Loucy (cell line): Measurements from ENCODE around the gene CSF3R.

Experiments used
- H2AFZ ChIP-seq: fragments of 200-600 bp; sonication (generic); 2 replicates; pipeline ENCODE4 v1.6.0; 2016; ENCODE audit warnings: antibody characterized with exemption, mild to moderate bottlenecking, low read length, moderate library complexity
- H3F3A ChIP-seq: fragments of 200-600 bp; 2 replicates; pipeline ENCODE4 v1.6.0; 2016; ENCODE audit warnings: antibody characterized with exemption, low read depth, mild to moderate bottlenecking
- H3K27me3 ChIP-seq: fragments of 200-600 bp; sonication (generic); 2 replicates; pipeline ENCODE4 v1.6.1; 2014; ENCODE audit warnings: low read length, mild to moderate bottlenecking; ENCODE audit not compliant: insufficient read depth, poor library complexity, severe bottlenecking
- H3K36me3 ChIP-seq: fragments of 200-600 bp; sonication (generic); 2 replicates; pipeline ENCODE4 v1.6.1; 2016; ENCODE audit warnings: low read length; ENCODE audit not compliant: insufficient read depth
- H3K4me1 ChIP-seq: fragments of 200-600 bp; sonication (generic); 2 replicates; pipeline ENCODE4 v1.5.1; 2014; ENCODE audit warnings: low read length, mild to moderate bottlenecking; ENCODE audit not compliant: insufficient read depth, poor library complexity, severe bottlenecking
- H3K4me2 ChIP-seq: fragments of 200-600 bp; sonication (generic); 2 replicates; pipeline ENCODE4 v1.6.0; 2014; ENCODE audit warnings: antibody characterized with exemption, low read length, low read depth, mild to moderate bottlenecking; ENCODE audit not compliant: poor library complexity, severe bottlenecking
- H3K4me3 ChIP-seq: fragments of 200-600 bp; sonication (generic); 2 replicates; pipeline ENCODE4 v1.5.1; 2014; ENCODE audit warnings: low read length, mild to moderate bottlenecking, mixed read lengths; ENCODE audit not compliant: poor library complexity, severe bottlenecking
- H3K79me2 ChIP-seq: fragments of 200-600 bp; sonication (generic); 2 replicates; pipeline ENCODE4 v1.6.1; 2014; ENCODE audit warnings: low read length; ENCODE audit not compliant: insufficient read depth
- H3K9ac ChIP-seq: fragments of 200-600 bp; sonication (generic); 2 replicates; pipeline ENCODE4 v1.6.0; 2014; ENCODE audit warnings: mild to moderate bottlenecking, low read depth, low read length, moderate library complexity; ENCODE audit not compliant: poor library complexity, severe bottlenecking
- H3K9me2 ChIP-seq: fragments of 200-600 bp; sonication (generic); replicated peaks from 2 replicates; pipeline ENCODE4 v1.6.1; 2016; ENCODE audit warnings: low read depth, low read length, mixed read lengths
- H3K9me3 ChIP-seq: fragments of 200-600 bp; sonication (generic); 2 replicates; pipeline ENCODE4 v1.6.1; 2014; ENCODE audit warnings: mild to moderate bottlenecking, antibody characterized with exemption, low read length, low read depth; ENCODE audit not compliant: insufficient read depth
- H4K20me1 ChIP-seq: fragments of 200-600 bp; sonication (generic); 2 replicates; pipeline ENCODE4 v1.6.0; 2014; ENCODE audit warnings: antibody characterized with exemption, low read length, mild to moderate bottlenecking; ENCODE audit not compliant: insufficient read depth, poor library complexity, severe bottlenecking
- EZH2phosphoT487 ChIP-seq: fragments of 200-600 bp; IDR thresholded peaks from 2 replicates; pipeline ENCODE4 v1.6.1; 2018; ENCODE audit warnings: antibody characterized with exemption, mild to moderate bottlenecking, moderate library complexity, borderline replicate concordance
- TF ChIP-seq, protein P1 (sequence below): fragments of 200-600 bp; sonication (generic); conservative IDR thresholded peaks from 2 replicates; pipeline ENCODE4 v1.5.1; 2014; ENCODE audit warnings: mild to moderate bottlenecking, antibody characterized with exemption, low read length

Gene CSF3R

DNA sequence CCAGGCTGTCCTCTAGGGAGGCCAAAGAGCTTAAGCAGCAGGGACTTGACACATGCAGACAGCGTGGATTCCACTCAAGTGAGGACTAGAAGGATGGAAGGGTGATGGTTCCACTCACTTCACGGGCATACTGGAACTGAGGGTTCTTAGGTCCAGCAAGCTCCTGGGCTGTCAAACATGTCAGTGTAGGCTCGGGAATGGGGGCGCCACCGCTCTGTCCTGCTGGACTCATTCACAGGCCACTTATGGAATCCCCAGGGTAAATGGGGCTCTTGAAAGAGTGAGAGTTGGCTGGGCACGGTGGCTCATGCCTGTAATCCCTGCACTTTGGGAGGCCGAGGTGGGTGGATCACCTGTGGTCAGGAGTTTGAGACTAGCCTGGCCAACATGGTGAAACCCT is 27.7 kb upstream of the CSF3R start:
- TF ChIP-seq EZH2phosphoT487 = no peak
- TF ChIP-seq, protein P1, sequence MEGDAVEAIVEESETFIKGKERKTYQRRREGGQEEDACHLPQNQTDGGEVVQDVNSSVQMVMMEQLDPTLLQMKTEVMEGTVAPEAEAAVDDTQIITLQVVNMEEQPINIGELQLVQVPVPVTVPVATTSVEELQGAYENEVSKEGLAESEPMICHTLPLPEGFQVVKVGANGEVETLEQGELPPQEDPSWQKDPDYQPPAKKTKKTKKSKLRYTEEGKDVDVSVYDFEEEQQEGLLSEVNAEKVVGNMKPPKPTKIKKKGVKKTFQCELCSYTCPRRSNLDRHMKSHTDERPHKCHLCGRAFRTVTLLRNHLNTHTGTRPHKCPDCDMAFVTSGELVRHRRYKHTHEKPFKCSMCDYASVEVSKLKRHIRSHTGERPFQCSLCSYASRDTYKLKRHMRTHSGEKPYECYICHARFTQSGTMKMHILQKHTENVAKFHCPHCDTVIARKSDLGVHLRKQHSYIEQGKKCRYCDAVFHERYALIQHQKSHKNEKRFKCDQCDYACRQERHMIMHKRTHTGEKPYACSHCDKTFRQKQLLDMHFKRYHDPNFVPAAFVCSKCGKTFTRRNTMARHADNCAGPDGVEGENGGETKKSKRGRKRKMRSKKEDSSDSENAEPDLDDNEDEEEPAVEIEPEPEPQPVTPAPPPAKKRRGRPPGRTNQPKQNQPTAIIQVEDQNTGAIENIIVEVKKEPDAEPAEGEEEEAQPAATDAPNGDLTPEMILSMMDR = no peak
- no peaks in the 10 kb centered on the region for H3K79me2 ChIP-seq
- no peak overlapping the region for H2AFZ ChIP-seq
- no peaks in the 10 kb centered on the region for H3K36me3 ChIP-seq
- H3F3A ChIP-seq = no peaks in the 10 kb centered on the region
- no peaks in the 10 kb centered on the region for H3K27me3 ChIP-seq
- no peaks in the 10 kb centered on the region for H3K9me3 ChIP-seq
- no peaks in the 10 kb centered on the region for H3K4me1 ChIP-seq
- H3K4me3 ChIP-seq = no peak overlapping the region
- no peak overlapping the region for H3K9ac ChIP-seq
- no peaks in the 10 kb centered on the region for H3K9me2 ChIP-seq
- no peaks in the 10 kb centered on the region for H4K20me1 ChIP-seq
- H3K4me2 ChIP-seq = no peak overlapping the region

DNA sequence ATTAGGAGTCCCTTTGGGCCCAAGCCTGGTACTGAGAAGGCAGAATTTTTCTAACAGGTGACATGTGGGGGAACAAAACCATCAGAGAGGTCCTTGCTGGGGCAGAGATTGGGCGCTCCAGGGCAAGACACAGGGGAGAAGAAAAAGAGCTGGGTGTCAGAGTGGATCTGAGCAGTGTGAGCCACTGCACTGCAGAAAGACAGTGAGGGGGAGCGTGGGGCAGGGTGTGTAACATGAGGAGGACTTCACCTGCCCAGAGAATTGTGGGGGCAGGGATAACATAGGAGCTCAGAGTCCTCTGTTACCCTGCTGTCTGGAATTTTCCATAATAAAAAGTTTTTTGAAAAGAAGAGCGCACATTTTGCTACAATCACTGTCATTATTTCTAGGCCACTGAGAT is 25.5 kb upstream of the CSF3R start:
- Histone ChIP-seq H3K36me3 (no peaks in the 10 kb centered on the region), H3K4me2 (no peak overlapping the region), H3K4me1 (no peaks in the 10 kb centered on the region), H4K20me1 (no peaks in the 10 kb centered on the region), H3K4me3 (no peak overlapping the region), H3K27me3 (no peaks in the 10 kb centered on the region), H3K9ac (no peak overlapping the region), H3K9me3 (no peaks in the 10 kb centered on the region), H3K9me2 (no peaks in the 10 kb centered on the region), H3F3A (no peaks in the 10 kb centered on the region), H3K79me2 (no peaks in the 10 kb centered on the region), H2AFZ (no peak overlapping the region)
- no peak for TF ChIP-seq EZH2phosphoT487
- TF ChIP-seq, protein P1 = no peak

DNA sequence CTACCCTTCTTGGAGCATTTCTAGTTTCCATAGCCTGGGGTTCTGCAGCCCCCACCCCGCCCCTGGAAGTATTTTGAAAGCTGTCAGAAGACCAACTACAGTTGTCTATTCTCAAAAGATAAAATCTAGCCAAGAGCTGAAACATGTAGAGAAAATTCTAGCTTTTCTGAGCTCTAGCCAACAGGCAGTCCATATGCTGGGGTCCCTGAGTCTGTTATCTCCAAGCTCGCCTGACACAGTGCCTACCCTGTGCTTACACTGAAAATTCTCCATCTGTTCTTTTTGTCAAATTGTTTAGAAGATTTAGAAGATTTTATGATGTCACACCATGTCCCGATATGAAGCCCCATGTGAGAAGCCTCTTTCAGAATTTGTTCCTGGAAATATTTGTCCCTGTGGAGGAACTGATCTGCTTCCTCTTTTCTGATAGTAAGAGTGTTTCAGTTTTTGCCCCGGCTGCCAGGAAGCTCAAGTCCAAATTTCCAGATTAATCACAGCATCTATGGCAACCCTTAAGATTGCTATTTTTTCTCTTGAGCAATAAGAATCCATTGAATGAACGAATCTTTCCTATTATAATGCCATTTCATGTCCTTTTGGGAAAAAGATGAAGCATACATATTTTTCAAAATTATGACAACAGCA is 23.7 kb upstream of the CSF3R start:
- no peaks in the 10 kb centered on the region for H3K4me1 ChIP-seq
- no peaks in the 10 kb centered on the region for H3F3A ChIP-seq
- H2AFZ ChIP-seq = no peak overlapping the region
- H3K27me3 ChIP-seq = no peaks in the 10 kb centered on the region
- H3K79me2 ChIP-seq = no peaks in the 10 kb centered on the region
- no peak overlapping the region for H3K4me3 ChIP-seq
- H3K4me2 ChIP-seq = no peak overlapping the region
- H3K9ac ChIP-seq = no peak overlapping the region
- TF ChIP-seq EZH2phosphoT487 = no peak
- TF ChIP-seq, protein P1 = no peak
- no peaks in the 10 kb centered on the region for H3K9me2 ChIP-seq
- no peaks in the 10 kb centered on the region for H3K36me3 ChIP-seq
- no peaks in the 10 kb centered on the region for H4K20me1 ChIP-seq
- no peaks in the 10 kb centered on the region for H3K9me3 ChIP-seq
